Measurements from ENCODE around the gene ZC2HC1C.
A peak's percentile ranks its signal among the peaks of the same experiment; 100 is the strongest.

Gene ZC2HC1C

DNA sequence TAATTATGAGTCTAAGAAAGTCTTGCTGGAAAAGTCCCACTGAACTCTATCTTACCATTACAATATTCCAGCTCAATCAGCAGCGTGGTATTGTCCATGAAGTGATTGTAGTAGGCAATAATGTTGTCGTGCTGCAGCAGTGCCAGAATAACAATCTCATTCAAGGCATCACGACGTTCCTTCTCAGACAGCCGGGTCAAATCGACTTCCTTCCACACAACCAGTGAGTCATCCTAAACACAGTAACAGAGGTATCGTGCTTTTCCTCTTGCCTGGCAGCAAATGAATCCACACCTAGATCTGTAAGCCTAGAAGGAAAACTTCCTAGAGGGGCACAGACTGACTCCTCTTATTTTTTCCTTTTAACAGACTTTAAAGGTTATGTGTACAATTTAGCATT is 54.5 kb downstream of the ZC2HC1C start:
- DNase-seq (no peak), ATAC-seq (ENCODE audit: insufficient read depth, low read depth) (no peak)
- H3K4me2 ChIP-seq (ENCODE audit: insufficient read depth, low read length): no peak overlapping the region
- peaks cover 25% of the 10 kb centered on the region for H3K36me3 ChIP-seq (ENCODE audit: insufficient read depth, low read length)
- H3K9ac ChIP-seq (ENCODE audit: low read depth, low read length): no peak overlapping the region
- no peaks in the 10 kb centered on the region for H3K27me3 ChIP-seq (ENCODE audit: insufficient read depth, low read length, poor library complexity)
- H3K4me1 ChIP-seq (ENCODE audit: insufficient read depth, low read length): peaks cover 27% of the 10 kb centered on the region
- H3K4me3 ChIP-seq (ENCODE audit: low read depth in 1 of 2, low read length in 2 of 2): no peak overlapping the region
- no peaks in the 10 kb centered on the region for H4K20me1 ChIP-seq (ENCODE audit: insufficient read depth, low read length)
- no peak overlapping the region for H2AFZ ChIP-seq (ENCODE audit: low read depth, low read length)
- H3K27ac ChIP-seq (ENCODE audit: low read length): no peak overlapping the region
- peaks cover 40% of the 10 kb centered on the region for H3K79me2 ChIP-seq (ENCODE audit: insufficient read depth, low read length)
- TF ChIP-seq EZH2 (IDR thresholded peaks at IDR 0.05; ENCODE audit: borderline replicate concordance, low read depth, low read length, severe bottlenecking): no peak
- TF ChIP-seq, protein P1, sequence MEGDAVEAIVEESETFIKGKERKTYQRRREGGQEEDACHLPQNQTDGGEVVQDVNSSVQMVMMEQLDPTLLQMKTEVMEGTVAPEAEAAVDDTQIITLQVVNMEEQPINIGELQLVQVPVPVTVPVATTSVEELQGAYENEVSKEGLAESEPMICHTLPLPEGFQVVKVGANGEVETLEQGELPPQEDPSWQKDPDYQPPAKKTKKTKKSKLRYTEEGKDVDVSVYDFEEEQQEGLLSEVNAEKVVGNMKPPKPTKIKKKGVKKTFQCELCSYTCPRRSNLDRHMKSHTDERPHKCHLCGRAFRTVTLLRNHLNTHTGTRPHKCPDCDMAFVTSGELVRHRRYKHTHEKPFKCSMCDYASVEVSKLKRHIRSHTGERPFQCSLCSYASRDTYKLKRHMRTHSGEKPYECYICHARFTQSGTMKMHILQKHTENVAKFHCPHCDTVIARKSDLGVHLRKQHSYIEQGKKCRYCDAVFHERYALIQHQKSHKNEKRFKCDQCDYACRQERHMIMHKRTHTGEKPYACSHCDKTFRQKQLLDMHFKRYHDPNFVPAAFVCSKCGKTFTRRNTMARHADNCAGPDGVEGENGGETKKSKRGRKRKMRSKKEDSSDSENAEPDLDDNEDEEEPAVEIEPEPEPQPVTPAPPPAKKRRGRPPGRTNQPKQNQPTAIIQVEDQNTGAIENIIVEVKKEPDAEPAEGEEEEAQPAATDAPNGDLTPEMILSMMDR (IDR thresholded peaks at IDR 0.05; ENCODE audit: borderline replicate concordance, extremely low read depth, low read length, poor library complexity, severe bottlenecking): no peak
- no peaks in the 10 kb centered on the region for H3K9me3 ChIP-seq (ENCODE audit: insufficient read depth, low read length, severe bottlenecking)

DNA sequence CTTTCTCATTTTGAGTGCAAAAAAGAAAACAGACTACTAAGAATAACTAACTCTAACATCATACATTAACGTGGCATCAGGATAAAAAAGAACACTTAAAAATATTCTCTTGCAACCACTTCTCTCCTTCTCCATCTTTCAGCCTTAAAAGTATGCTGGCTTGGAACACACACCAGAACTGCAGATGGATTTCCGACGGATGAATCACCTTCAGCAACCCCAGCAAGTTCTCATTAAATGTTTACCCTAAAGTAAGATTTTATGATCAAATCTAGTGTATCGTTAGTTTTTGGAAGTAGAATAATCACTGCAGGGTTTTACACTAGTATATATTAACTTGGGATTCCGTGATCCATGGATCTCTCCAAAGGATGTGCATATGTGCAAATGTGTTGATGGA is 56.2 kb downstream of the ZC2HC1C start:
- Histone ChIP-seq H3K36me3 (ENCODE audit: insufficient read depth, low read length) (peaks cover 13% of the 10 kb centered on the region), H4K20me1 (ENCODE audit: insufficient read depth, low read length) (no peaks in the 10 kb centered on the region), H3K27ac (ENCODE audit: low read length) (no peak overlapping the region; the same call in 1 of the 2 replicates), H3K4me2 (ENCODE audit: insufficient read depth, low read length) (peak overlapping the region; percentile 77), H3K4me1 (ENCODE audit: insufficient read depth, low read length) (peaks cover 27% of the 10 kb centered on the region), H3K4me3 (ENCODE audit: low read depth in 1 of 2, low read length in 2 of 2) (peak overlapping the region; percentile 63 to 81; a peak in 3 of 4 replicates), H3K79me2 (ENCODE audit: insufficient read depth, low read length) (peaks cover 40% of the 10 kb centered on the region), H3K9ac (ENCODE audit: low read depth, low read length) (peak overlapping the region; percentile 91), H2AFZ (ENCODE audit: low read depth, low read length) (no peak overlapping the region), H3K9me3 (ENCODE audit: insufficient read depth, low read length, severe bottlenecking) (no peaks in the 10 kb centered on the region), H3K27me3 (ENCODE audit: insufficient read depth, low read length, poor library complexity) (no peaks in the 10 kb centered on the region)
- DNase-seq: no peak
- TF ChIP-seq, protein P1 (IDR thresholded peaks at IDR 0.05; ENCODE audit: borderline replicate concordance, extremely low read depth, low read length, poor library complexity, severe bottlenecking): no peak
- TF ChIP-seq EZH2 (IDR thresholded peaks at IDR 0.05; ENCODE audit: borderline replicate concordance, low read depth, low read length, severe bottlenecking): no peak
- no peak for ATAC-seq (ENCODE audit: insufficient read depth, low read depth)

GRCh38 chr14:75126121-75126544 is 56.7 kb downstream of the ZC2HC1C start:
- H2AFZ ChIP-seq (ENCODE audit: low read depth, low read length): peak overlapping the region; percentile 94
- H3K79me2 ChIP-seq (ENCODE audit: insufficient read depth, low read length): peaks cover 40% of the 10 kb centered on the region
- H3K4me2 ChIP-seq (ENCODE audit: insufficient read depth, low read length): peak overlapping the region; percentile 77
- H3K9ac ChIP-seq (ENCODE audit: low read depth, low read length): peak overlapping the region; percentile 91
- H3K9me3 ChIP-seq (ENCODE audit: insufficient read depth, low read length, severe bottlenecking): no peaks in the 10 kb centered on the region
- H3K4me1 ChIP-seq (ENCODE audit: insufficient read depth, low read length): peaks cover 27% of the 10 kb centered on the region
- no peak for ATAC-seq (ENCODE audit: insufficient read depth, low read depth)
- H3K36me3 ChIP-seq (ENCODE audit: insufficient read depth, low read length): peaks cover 11% of the 10 kb centered on the region
- H3K27ac ChIP-seq (ENCODE audit: low read length): peak overlapping the region; percentile 91
- TF ChIP-seq, protein P1 (IDR thresholded peaks at IDR 0.05; ENCODE audit: borderline replicate concordance, extremely low read depth, low read length, poor library complexity, severe bottlenecking): no peak
- TF ChIP-seq EZH2 (IDR thresholded peaks at IDR 0.05; ENCODE audit: borderline replicate concordance, low read depth, low read length, severe bottlenecking): no peak
- H3K4me3 ChIP-seq (ENCODE audit: low read depth in 1 of 2, low read length in 2 of 2): peak overlapping the region; percentile 63 to 81
- H4K20me1 ChIP-seq (ENCODE audit: insufficient read depth, low read length): no peaks in the 10 kb centered on the region
- no peaks in the 10 kb centered on the region for H3K27me3 ChIP-seq (ENCODE audit: insufficient read depth, low read length, poor library complexity)
- no peak for DNase-seq

Measured in DND-41 (cell line).